Keratinocyte (primary cell): ENCODE measurements around the gene TMEM181.

ENCODE experiments used
- CTCF ChIP-seq, 3 experiments: IDR thresholded peaks in 1 of 3; conservative IDR thresholded peaks in 1 of 3; optimal IDR thresholded peaks in 1 of 3; 2 replicates in 2 of 3; 3 replicates in 1 of 3; pipeline versions ENCODE3 to v1.5.1; 2011; ENCODE audit warnings: low read length in 3 of 3, mild to moderate bottlenecking in 3 of 3, moderate library complexity in 2 of 3, control low read depth in 1 of 3, inconsistent platforms in 1 of 3; ENCODE audit not compliant: insufficient read depth in 2 of 3; ENCODE audit errors: extremely low read depth in 1 of 3
- EZH2 ChIP-seq: IDR thresholded peaks from one replicate; pipeline ENCODE4 v1.6.1; 2012; ENCODE audit warnings: inconsistent platforms, mild to moderate bottlenecking, low read length, moderate library complexity

GRCh38 chr6:158667360-158667981 is 107.6 kb downstream of the TMEM181 start:
- TF ChIP-seq CTCF (optimal IDR thresholded peaks at IDR 0.05 in 1 of 3, IDR thresholded peaks at IDR 0.05 in 1 of 3, conservative IDR thresholded peaks at IDR 0.05 in 1 of 3; ENCODE audit: extremely low read depth in 1 of 3, insufficient read depth in 2 of 3, low read length in 3 of 3) (no peak), EZH2 (no peak)
